ENCODE results near the gene B4GALNT3.

GRCh38 chr12:560691-561390 lies 101.1 kb downstream of the B4GALNT3 start:
- TF ChIP-seq FOXA1 (IDR thresholded peaks at IDR 0.05), result no peak
- TF ChIP-seq ELF4 (IDR thresholded peaks at IDR 0.05), result no peak
